Measurements from ENCODE around the gene FBXL4.

The FBXL4 gene

GRCh38 chr6:98836962-98837944, 110.5 kb downstream of the FBXL4 start:
- DNase-seq, result no peak

GRCh38 chr6:98836025-98836961, 111.5 kb downstream of the FBXL4 start:
- DNase-seq, result no peak

DNA sequence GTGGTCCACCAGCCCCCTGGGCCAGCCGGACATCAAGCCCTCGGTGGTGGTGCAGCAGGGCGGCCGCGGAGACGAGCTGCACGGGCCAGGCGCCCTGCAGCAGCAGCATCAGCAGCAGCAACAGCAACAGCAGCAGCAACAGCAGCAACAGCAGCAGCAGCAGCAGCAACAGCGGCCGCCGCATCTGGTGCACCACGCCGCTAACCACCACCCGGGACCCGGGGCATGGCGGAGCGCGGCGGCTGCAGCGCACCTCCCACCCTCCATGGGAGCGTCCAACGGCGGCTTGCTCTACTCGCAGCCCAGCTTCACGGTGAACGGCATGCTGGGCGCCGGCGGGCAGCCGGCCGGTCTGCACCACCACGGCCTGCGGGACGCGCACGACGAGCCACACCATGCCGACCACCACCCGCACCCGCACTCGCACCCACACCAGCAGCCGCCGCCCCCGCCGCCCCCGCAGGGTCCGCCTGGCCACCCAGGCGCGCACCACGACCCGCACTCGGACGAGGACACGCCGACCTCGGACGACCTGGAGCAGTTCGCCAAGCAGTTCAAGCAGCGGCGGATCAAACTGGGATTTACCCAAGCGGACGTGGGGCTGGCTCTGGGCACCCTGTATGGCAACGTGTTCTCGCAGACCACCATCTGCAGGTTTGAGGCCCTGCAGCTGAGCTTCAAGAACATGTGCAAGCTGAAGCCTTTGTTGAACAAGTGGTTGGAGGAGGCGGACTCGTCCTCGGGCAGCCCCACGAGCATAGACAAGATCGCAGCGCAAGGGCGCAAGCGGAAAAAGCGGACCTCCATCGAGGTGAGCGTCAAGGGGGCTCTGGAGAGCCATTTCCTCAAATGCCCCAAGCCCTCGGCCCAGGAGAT, 112.4 kb downstream of the FBXL4 start:
- no peak for DNase-seq

DNA sequence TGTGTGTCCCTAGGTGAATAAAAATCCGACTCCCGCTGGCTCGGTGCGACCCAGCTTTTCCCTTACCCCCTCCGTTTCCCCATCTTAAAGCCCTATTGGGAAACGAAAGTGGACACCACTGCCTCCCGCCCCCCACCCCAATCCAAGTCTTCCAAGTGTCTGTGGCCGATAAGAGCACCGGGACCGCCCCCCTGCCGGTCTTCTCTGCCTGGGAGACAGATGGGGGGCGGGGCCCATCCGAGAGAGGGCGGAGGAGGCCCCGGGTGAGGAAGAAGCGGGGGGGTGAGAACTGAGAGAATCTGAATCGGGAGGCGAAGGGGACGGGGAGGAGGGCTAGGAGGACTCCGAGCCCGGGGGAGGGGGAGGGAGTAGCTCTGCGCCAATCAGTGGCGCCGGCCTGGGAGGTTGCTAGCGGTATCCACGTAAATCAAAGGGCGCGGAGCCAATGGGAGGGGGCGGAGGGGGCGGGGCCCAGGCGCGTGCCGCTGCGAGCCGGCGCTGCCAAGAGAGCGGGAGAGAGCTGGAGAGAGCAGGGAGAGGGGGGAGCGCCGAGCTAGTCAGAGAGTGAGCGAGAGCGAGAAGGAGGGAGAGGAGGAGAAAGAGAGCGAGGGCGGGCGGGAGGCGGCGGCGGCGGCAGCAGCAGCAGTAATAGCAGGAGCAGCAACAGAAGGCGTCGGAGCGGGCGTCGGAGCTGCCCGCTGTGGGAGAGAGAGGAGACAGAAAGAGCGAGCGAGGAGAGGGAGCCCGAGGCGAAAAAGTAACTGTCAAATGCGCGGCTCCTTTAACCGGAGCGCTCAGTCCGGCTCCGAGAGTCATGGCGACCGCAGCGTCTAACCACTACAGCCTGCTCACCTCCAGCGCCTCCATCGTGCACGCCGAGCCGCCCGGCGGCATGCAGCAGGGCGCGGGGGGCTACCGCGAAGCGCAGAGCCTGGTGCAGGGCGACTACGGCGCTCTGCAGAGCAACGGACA, 113.4 kb downstream of the FBXL4 start, which contains the start of gene POU3F2:
POU3F2 (plus strand) TSS at position 515 of the 972 bp plus-strand sequence; CDS start at position 815, 300 bp downstream.
- peak; percentile 63 for DNase-seq

DNA sequence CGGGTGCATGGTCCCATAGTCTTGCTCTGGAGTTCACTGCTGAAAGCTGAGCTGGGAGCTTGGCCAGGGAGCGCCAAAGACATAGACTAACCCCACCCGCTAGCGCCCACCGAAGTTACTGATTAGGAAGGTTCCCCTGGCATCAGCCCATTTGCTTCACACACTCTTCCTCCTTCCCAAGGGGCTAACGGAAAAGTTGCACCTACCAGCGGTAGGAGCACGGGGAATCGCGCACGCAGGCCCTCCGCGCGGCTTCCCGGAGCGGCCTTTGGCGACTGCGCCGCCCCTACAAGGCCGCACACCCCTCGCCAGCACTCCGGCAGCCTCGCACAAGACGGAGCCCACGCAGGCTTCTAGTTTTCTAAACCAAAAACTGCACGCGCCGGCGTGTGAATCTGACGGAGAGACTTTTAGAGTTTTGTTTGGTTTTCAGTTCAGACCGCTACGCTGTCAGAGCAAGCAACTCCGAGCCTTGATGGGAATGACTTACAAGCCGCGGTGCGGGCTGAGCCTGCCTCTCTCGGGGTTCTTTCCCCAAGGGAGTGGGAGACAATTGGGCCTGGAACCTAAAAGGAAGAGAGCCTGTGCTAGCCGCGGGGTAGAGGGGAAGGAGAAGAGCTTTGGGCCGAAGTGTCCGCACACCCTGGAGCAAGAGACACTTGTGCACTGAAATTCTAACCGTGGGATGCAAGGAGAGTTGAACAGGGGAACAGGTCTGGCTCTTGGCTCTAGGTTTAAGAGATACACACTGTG, 114.3 kb downstream of the FBXL4 start:
- no peak for DNase-seq

- DNase-seq, result peak; percentile 48
Measured at GRCh38 chr6:98833057-98833306, 114.8 kb downstream of the FBXL4 start.

GRCh38 chr6:98832284-98833056, 115.3 kb downstream of the FBXL4 start:
- no peak for DNase-seq

GRCh38 chr6:98831959-98832283, 115.8 kb downstream of the FBXL4 start:
- DNase-seq, result no peak

- no peak for DNase-seq
Measured at GRCh38 chr6:98831057-98831958, 116.4 kb downstream of the FBXL4 start.

- no peak for DNase-seq
Measured at GRCh38 chr6:98830146-98830545, 117.6 kb downstream of the FBXL4 start.

DNA sequence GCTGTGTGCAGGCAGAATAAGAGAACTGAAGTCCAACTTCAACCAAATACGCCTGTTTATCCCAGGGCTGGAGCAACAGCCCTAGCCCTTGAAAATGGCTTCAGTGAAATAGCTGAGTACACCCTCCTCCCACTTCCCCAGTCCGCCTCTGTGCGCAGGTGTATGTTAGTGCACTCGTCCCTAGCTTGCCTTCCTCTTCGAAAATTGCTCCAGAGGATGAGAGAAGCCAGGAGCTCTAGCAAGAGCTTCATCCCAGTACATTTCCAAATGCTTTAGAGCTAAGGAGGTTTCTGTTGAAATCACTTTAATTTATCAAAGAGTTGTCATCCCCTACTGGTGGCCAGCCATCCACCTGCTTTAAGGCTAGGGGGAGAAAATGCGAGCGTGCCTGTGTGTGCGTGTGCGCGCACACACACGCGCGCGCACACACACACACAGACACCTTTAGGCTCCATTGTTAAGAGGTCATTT, 118.8 kb downstream of the FBXL4 start:
- DNase-seq, result no peak

DNA sequence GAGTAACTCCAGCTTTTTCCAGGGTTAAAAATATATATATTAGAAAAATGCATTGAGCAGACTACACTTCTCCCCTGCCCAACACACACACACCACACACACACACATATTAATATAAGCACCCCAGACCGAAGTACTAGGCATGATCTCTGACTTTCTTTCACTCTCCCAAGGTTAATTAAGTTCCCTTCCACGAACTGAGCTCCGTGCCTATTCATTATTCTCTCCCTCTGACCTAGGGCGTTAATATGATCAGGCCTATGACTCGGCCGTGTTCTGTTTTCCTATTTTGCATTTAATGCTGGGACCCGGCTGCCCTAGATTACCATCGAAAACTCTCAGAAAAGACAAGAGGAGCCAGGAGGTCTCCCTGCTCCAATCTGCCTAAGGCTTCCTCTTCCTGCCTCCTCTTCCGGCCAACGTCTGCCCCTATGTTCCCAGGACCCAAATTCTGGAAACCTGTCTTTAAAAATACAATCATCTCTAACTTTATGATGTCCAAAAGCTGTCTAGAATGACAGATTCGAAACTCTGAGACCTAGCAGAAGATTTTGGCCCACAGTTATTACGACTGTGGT, 119.4 kb downstream of the FBXL4 start:
- DNase-seq, result no peak

DNA sequence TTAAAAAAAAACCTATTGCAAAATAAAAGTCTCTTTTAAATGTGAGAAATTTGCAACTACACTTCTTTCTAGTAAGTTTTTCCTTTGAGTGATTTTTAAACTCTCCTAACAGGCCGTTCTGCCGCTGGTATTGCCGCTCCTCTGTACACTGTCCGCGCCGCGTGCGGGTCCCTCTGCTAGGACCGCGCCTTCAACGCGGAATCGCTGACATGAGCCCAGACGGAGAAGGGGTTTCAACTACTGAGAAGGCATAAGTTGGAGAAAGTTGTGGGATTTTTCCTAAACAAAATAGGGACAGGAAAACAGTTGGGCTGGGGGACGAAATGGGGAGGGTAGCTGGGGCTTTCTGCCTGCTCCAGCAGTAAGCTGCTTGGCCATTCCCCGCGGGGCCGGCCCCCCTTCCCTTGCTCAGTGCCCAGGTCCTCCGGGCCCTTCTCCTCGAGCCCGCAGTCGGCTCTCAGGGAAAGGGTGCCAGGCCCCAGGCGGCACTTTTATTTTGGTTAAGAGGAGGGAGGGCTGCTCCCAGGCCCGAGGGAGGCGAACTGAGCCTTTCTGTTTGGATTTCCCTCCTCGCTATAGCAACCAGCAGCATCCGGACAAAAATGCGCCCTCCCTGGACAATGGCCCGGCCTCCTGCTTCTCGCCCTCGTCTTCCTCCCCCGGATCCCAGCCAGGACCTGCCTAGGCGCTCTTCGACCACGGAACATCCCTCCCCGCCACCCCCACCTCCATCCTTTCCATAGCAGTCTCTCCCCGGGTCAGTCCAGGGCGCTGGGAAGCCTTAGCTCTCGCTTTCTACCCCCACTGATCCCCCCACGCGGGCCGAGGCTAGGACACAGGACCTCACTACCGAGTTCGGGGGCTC, 120.2 kb downstream of the FBXL4 start:
- DNase-seq, result no peak

DNA sequence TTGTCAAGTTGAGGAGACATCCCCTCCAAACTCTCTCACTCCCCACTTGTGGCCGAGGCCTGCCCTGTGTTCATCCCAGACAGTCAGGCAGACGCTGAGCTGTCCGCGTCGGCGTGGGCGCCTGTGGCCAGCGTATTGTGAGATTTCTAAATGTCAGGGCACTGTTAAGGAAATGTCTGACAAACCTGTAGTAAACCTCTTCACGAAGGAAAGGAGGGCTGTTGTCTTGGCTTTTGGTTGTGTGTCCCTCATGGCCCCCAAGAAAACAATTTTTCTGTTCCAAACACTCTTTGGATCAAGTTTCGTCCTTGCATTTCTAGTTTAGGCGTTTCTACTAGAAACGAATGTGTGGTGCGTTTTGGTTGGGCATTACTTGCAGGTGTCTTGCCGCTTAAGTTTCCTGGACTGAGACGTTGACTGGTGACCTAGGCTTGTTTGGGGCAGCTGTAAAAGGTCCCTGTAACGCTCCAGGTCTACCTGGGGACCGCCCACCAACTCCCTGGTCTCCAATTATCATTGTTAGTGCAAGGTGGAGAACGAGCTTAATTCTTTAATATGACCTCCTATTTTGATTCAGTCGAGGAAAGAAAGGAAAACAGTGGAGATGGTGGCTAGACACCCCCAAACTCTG, 122.0 kb downstream of the FBXL4 start:
- DNase-seq, result no peak

DNA sequence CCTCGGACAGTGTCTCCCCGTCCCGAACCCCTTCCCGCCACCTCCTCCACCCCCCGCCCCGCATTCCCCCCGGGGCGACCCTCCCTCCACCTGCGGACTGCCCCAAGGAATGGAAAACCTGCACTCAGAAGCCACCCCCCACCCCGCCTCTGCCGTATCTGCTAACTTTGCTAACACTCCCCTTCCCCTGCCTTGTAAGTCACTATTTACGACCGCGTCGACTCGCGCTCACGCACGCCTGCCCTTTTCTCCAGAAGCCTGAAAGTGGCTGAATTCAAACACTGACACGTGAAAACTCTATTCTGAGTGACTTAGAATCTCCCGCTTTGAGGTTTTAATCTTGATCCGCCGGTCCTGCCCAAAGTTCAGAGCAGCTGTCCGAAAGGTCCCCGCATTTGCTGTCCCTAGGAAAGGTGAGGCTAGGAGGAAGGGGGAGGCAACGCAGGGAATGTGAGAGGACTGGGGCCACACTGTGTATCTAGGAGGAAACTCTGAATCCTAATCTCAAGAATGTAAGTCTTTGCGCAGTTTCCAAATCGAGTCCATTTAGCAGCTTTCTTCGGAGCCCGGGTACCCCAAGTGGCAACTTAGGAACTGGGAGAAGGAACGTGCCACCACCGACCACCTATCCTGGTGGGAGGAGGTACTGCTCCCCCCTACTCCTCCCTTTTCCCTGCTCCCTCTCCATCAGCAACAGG, 122.7 kb downstream of the FBXL4 start:
- DNase-seq, result no peak

Data from activated T-cell treated with anti-CD3 and anti-CD28 coated beads, Interleukin-2, amount 50 U/mL, for 1 hour (primary cell).